AG04450 (cell line): ENCODE data around the gene FBXW7. TPM values are rescaled to one million over a fixed set of nuclear protein-coding genes. Genes with fewer than 3 reads are reported as not detected.

Experiments used
- CTCF ChIA-PET: fragments of 300-600, 350-600 bp; formaldehyde crosslinking; extraction: SDS; loops from one replicate; lab custom pipeline; 2022; ENCODE audit warnings: antibody characterized with exemption, inconsistent platforms; lab: Charles Lee
- POLR2A ChIA-PET: fragments of 350-600 bp; formaldehyde crosslinking; extraction: SDS; loops from one replicate; lab custom pipeline; 2021; ENCODE audit warnings: antibody characterized with exemption, inconsistent platforms; lab: Yijun Ruan, JAX
- DNase-seq: peaks from one replicate; pipeline ENCODE4 v3.0.0-alpha.2; 2011; ENCODE audit warnings: low read depth, low spot score
- H3K27ac ChIP-seq: one replicate; pipeline ENCODE4 v1.5.1; 2012; ENCODE audit warnings: low read depth, low read length, control low read depth
- H3K27me3 ChIP-seq: one replicate; pipeline ENCODE4 v1.6.0; 2012; ENCODE audit warnings: low read length; ENCODE audit not compliant: control insufficient read depth, insufficient read depth
- H3K4me3 ChIP-seq: 2 replicates; pipeline ENCODE4 v1.5.1; 2011; ENCODE audit warnings: mild to moderate bottlenecking, low read depth, low read length, control low read depth
- H3K9me3 ChIP-seq: 2 replicates; pipeline ENCODE4 v1.5.1; 2012; ENCODE audit warnings: low read length; ENCODE audit not compliant: control insufficient read depth, insufficient read depth
- polyA minus RNA-seq: library from RNA; depleted of rRNA, polyadenylated mRNA; stranded (reverse); fragments of >200 nt; gene quantifications from 2 replicates; pipeline ENCODE4 v1.2.3, GENCODE V29; 2011; rRNA and poly(A)+ RNA removed
- polyA plus RNA-seq: library from polyadenylated mRNA; depleted of rRNA; stranded (reverse); fragments of >200 nt; gene quantifications from 2 replicates; pipeline ENCODE4 v1.2.3, GENCODE V29; 2011; rRNA removed
- TF ChIP-seq, protein P1 (sequence below): IDR thresholded peaks from 2 replicates; pipeline ENCODE4 v1.5.1; 2011; ENCODE audit warnings: low read depth, low read length, control low read depth, inconsistent platforms

The FBXW7 gene, protein sequence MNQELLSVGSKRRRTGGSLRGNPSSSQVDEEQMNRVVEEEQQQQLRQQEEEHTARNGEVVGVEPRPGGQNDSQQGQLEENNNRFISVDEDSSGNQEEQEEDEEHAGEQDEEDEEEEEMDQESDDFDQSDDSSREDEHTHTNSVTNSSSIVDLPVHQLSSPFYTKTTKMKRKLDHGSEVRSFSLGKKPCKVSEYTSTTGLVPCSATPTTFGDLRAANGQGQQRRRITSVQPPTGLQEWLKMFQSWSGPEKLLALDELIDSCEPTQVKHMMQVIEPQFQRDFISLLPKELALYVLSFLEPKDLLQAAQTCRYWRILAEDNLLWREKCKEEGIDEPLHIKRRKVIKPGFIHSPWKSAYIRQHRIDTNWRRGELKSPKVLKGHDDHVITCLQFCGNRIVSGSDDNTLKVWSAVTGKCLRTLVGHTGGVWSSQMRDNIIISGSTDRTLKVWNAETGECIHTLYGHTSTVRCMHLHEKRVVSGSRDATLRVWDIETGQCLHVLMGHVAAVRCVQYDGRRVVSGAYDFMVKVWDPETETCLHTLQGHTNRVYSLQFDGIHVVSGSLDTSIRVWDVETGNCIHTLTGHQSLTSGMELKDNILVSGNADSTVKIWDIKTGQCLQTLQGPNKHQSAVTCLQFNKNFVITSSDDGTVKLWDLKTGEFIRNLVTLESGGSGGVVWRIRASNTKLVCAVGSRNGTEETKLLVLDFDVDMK
- 11.5 and 16.3 TPM in 2 replicates for polyA plus RNA-seq
- polyA minus RNA-seq, result 24.5 and 42.7 TPM in 2 replicates

DNA sequence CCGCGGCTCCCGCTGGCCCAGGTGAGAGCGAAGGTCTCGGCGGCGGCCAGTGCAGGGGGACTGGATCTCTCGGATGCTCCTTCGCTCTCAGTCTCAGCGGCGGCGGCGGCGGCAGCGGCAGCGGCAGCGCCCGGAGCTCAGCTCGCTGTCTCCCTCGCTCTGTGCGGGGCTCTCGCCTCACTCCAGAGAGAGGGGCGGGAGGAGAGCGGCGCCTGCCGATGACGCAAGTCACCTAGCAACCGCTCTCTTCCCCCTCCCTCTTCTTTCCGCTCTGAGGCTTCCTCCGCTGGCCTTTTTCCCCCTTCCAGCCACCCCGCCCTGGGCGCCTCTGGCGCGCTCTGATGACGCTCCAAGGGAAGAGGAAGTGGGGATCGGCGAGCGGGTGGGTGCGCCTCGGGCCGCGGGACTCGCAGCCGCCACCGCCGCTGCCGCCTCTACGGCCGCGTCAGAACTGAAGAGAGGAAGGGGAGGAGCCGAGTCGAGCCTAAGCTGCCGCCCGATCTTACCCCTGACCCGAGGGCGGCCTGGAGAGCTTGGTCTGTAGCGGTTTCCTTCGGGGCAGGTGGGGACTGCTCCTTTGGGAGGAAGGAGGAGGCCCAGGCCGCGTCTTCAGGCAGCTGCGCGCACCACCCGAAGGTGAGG lies at the start of gene FBXW7:
Gene FBXW7 (minus strand): TSS at position 190 of the 642 bp plus-strand sequence. CDS start 124,289 bp downstream, outside the sequence.
- peaks cover 4% of the 10 kb centered on the region; the same call in 1 of the 2 replicates for H3K9me3 ChIP-seq
- peak within 1 kb of the TSS; percentile 89 for H3K27ac ChIP-seq
- ChIA-PET POLR2A (interaction anchor here (0.6 to 1.3 kb wide), 5 partner anchors 10 to 243 kb away, joined by 3 to 7 read pairs (median 3); partner anchors contain the start of genes ARFIP1 and TIGD4), CTCF (interaction anchor here (1.2 kb wide), 1 partner anchor 35 kb away, joined by 12 read pairs; no protein-coding TSS in a partner anchor)
- no peaks in the 10 kb centered on the region for H3K27me3 ChIP-seq
- peak within 1 kb of the TSS; percentile 97 for H3K4me3 ChIP-seq
- peak; percentile 96 for DNase-seq
- TF ChIP-seq, protein P1, sequence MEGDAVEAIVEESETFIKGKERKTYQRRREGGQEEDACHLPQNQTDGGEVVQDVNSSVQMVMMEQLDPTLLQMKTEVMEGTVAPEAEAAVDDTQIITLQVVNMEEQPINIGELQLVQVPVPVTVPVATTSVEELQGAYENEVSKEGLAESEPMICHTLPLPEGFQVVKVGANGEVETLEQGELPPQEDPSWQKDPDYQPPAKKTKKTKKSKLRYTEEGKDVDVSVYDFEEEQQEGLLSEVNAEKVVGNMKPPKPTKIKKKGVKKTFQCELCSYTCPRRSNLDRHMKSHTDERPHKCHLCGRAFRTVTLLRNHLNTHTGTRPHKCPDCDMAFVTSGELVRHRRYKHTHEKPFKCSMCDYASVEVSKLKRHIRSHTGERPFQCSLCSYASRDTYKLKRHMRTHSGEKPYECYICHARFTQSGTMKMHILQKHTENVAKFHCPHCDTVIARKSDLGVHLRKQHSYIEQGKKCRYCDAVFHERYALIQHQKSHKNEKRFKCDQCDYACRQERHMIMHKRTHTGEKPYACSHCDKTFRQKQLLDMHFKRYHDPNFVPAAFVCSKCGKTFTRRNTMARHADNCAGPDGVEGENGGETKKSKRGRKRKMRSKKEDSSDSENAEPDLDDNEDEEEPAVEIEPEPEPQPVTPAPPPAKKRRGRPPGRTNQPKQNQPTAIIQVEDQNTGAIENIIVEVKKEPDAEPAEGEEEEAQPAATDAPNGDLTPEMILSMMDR, result no peak

DNA sequence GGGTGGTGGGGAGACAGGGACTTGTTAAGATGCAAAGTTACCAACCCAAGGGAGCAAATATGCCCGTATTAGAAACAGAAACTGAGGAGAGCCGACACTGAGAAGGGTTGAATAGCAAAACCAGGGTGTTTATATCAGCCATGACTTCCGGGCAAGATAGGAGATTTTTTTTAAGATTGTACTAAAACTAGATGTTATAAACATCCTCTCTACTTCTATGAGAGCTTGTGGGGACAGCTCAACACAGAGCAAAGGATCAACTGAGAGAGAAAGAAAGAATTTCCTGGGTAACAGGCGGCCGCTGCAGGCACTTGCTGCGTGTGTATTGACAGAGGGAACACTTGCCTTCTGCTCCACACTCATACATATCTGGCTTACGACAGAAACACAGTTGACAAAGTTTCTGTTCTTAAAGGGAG lies 49.1 kb upstream of the FBXW7 start:
- ChIA-PET CTCF (interaction anchor here (1.5 kb wide), 1 partner anchor 55 kb away, joined by 3 read pairs; no protein-coding TSS in a partner anchor), POLR2A (no interaction called here)
- H3K27ac ChIP-seq, result no peak overlapping the region
- H3K4me3 ChIP-seq, result peak overlapping the region; percentile 20; the same call in 1 of the 2 replicates
- TF ChIP-seq, protein P1, result no peak
- DNase-seq, result no peak
- no peaks in the 10 kb centered on the region for H3K9me3 ChIP-seq
- H3K27me3 ChIP-seq, result no peaks in the 10 kb centered on the region

DNA sequence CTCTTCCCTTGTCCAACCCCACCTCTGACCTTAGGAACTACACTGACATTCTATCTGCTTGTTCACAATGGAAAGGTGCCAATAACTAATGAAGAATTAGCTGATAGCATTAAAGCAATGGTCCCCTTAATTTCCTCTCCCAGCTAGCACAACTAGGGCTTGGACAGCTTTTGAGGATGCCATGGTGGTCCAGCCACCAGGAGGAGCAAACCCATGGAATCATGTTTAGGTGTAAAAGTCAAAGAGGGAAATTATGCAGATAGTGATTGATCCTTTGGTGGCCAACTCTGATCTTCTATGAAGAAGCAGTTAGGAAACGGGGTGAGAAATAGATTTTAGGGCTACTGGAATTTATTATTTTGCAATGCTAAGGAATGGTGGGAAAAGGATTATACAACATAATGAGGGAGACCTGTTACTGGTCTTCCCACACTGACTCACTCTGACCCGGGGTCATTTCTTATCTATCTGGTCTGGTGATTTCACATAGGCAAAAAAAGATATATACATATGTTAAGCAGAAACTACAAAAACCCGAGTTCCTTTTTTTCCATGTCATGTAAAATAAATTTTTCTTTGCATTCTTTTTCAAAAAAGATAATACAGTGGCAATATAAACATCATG lies 45.8 kb upstream of the FBXW7 start:
- TF ChIP-seq, protein P1, result peak; percentile 19; the same call in 1 of the 2 replicates
- no peaks in the 10 kb centered on the region for H3K9me3 ChIP-seq
- no peak overlapping the region for H3K27ac ChIP-seq
- H3K4me3 ChIP-seq, result no peak overlapping the region
- DNase-seq, result no peak
- H3K27me3 ChIP-seq, result no peaks in the 10 kb centered on the region
- CTCF ChIA-PET, result interaction anchor here (0.6 to 1.0 kb wide), 2 partner anchors 81 to 1061 kb away, joined by 3 to 4 read pairs; no protein-coding TSS in a partner anchor
- POLR2A ChIA-PET, result no interaction called here

DNA sequence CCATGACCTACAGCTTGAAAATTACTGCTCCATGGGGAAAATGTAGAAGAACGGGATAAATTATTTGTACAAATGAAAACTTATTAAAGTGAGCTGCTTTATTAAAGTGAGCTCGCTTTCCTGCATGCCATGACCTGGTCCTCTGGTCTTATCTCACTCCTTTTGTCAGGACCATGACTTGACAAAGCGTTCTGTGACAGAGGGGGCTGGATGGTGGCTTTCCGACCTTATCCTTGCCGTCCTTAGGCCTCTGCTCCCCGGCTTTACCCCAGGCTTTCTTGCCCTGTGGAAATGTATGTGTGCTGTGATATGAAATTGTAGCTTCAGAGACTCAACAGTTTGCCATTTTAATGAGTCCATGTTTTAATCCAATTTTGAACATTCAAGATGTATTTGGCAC lies 44.0 kb upstream of the FBXW7 start:
- CTCF ChIA-PET, result interaction anchor here (1.0 kb wide), 1 partner anchor 125 kb away, joined by 3 read pairs; no protein-coding TSS in a partner anchor
- no peaks in the 10 kb centered on the region for H3K27me3 ChIP-seq
- DNase-seq, result no peak
- H3K27ac ChIP-seq, result no peak overlapping the region
- TF ChIP-seq, protein P1, result no peak
- H3K9me3 ChIP-seq, result no peaks in the 10 kb centered on the region
- POLR2A ChIA-PET, result no interaction called here
- H3K4me3 ChIP-seq, result no peak overlapping the region
